Activated CD4-positive, CD25-positive, alpha-beta regulatory T cell (primary cell): ENCODE results near the gene RANBP10.
A peak's percentile ranks its signal among the peaks of the same experiment; 100 is the strongest.

Experiments used
- DNase-seq, 4 experiments: peaks; one replicate each; lab custom pipeline; 2025; lab: John Stamatoyannopoulos, UW

RANBP10 gene

DNA sequence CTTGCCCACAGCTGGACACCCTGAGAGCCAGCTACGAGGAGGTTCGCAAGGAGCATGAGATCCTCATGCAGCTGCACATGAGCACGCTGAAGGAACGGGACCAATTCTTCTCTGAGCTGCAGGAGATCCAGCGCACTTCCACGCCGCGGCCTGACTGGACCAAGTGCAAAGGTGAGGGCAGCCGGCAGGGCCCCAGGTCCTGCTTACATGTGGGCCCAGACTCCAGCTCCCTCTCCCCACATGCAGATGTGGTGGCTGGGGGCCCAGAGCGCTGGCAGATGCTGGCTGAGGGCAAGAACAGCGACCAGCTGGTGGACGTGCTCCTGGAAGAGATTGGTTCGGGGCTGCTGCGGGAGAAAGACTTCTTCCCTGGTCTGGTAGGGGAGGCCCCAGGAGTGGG, 19.5 kb upstream of the RANBP10 start:
- no peak for DNase-seq

DNA sequence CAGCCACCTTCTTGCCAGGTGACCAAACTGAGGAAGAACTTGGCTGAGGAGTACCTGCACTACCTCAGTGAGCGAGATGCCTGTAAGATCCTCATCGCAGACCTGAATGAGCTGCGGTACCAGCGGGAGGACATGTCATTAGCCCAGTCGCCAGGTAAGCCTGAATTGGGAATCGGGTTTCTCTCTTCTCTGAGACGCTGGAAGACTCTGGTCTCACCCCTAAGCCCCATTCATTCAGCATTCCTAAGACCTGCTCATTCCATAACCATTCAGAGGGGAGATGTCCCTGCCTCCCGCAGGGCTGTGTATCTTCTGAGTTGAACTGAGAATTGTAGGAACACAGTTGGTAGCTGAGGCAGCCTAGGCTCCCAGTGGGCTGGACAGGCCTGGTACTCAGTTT, 18.8 kb upstream of the RANBP10 start:
- no peak for DNase-seq

DNA sequence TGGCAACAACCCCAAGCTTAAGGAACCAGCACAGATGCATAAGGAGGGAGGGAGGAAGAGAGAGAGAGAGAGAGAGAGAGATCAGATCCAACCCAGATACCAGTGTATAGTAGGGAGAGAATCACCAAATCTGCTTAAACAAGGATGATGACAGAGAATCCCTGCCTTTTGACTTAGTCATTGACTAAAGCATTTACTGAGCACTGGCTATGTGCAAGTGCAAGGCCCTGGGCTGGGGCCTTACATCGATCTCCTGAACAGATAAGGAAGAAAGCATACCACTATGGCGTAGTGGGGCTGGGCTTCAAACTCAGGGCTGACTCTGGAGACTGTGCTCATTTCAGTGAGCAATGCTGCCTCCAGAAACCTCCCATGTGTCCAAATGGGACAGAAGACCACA, 16.2 kb upstream of the RANBP10 start:
- no peak for DNase-seq

DNA sequence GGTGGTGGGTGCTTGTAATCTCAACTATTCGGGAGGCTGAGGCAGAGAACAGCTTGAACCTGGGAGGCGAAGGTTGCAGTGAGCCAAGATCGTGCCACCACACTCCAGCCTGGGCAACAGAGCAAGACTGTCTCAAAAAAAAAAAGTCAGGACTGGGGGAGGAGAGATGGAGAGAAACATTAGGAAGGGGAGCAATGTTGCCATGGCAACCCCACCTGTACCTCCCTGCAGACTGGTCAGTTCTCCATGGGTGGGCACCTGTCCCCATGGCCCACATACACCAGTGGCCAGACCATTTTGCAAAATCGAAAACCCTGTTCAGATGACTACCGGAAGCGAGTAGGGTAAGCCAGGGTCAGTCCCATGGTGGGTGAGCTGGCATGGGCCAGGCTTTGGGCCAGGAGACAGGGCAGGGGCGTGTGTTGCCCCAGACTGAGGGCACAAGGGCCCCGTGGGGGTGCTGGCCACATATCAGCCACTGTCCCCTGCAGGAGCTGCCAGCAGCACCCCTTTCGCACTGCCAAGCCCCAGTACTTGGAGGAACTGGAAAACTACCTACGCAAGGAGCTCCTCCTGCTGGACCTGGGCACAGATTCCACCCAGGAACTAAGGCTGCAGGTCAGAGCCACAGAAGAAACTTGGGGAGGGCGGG, 14.4 kb upstream of the RANBP10 start:
- no peak for DNase-seq

DNA sequence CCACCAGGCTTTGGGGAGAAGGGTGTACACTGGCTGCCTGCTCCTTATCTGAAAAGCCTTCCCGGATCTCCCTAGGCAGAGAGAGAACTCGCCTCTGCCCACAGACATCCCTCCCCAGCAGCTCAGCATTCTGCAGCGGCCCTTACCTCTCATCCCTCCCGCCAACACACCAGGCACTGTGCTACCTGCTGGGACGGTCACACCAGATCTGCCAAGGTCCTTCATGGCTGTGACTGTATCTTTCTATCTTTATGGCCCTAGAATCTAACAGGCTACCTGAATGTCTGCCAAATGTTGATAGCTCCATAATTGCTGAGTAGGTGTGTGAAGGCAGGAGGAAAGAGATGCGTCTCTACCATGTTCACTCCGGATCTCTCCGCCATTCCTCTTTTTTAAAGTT, 8.2 kb upstream of the RANBP10 start:
- no peak for DNase-seq

DNA sequence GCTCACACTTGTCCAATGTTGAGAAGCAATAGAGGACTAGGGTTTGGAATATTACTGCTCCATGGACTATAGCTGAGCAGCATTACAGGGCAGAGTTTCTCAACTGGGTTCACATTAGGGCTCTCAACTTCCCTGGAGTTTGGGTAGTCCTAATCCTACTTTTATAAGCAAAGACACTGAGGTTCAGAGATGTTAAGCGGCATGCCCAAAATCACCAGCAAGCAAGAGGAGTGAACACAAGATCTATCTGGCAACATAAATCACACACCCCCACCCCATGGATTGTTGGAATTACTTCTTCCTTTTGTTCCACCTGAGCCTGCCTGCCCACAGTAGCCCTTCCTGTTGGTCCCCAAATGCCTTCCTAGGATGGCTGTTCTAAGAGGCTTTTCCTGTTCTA, 5.5 kb upstream of the RANBP10 start:
- no peak for DNase-seq

DNA sequence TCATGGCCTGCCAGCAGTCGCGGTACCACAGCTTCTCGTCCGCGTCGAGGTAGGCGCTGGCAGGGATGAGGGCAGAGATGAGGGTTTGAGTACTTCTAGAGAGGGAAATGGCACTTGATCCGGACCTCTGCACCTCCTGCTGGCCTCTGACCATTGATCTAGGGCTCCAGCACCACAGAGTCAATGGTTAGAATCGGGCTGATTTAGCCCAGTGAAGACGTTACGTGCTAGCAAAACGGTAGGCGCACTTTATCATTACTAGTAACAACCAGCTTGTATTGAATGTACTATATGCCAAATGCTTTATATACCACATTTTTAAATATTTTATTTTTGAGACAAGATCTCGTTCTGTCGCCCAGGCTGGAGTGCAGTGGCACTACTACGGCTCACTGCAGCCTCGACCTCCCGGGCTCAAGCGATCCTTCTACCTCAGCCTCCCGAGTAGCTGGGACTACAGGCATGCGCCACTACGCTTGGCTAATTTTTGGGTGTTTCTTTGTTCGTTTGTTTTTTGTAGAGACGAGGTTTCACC, 855 bp upstream of the RANBP10 start:
- no peak for DNase-seq

DNA sequence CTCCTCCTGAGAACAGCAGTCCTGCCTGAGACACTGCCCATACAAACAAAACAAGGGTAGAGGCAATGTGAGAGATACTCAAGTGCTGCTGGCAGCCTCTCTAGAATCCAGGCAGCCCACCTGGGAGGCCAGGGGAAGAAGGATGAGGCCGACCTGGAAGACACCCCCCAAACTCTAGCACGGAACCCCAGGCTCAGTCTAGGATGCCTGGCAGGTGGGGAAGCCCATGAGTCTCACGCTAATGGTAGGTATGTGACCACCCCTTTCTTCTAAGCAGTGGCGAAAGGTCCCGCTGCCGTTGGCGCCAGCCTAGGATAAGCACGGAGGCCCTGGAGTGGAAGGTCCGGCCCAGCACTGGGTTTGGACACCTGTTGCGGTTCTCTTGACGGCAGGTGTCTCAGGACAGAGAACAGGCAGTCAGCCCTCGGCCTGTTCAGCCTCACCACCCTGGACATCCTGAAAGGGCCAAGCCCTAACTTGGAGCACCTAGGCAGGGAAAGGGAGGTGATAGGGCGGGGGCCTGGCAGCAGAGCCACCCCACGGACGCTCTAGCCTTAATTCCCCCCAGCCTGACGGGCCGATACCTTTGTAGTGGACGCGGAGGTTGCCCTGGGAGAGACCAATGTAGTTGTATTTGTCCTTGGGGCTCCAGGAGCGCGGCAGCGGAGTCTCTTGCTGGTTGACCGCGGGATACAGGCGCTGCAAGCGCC, 487 bp downstream of the RANBP10 start:
- DNase-seq, result peak in 1 of 4 experiments; percentile 7

DNA sequence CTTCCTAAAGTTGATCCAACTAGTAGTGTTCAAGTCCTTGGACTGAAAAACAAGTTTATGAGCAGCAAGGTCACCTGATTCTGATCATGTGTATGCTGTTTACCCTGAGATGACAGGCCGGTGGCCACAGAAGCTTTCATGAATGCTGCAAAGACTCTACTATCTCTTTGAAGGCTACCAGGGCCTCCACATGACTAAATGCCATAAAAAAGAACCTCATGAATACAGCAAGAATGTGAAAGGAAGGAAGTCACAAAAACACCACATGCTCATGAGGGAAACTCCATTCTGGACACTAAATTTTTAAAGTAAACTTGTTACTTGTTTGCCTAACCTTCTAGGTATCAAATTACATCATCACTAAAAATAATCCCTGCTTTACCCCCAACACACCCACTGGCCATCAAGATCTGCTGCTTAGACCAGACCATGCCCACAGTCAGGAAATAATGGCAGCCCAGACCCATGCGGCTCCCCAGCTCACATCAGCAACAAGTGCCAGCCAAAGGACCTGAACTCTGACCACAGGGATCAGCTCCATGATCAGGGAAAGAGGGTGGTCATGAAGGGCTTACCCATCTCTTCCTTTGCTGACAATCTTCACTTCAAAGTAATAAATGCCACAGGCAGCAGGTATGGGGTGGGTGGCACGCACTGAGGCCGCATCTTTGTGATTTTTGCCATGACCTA, 1.4 kb downstream of the RANBP10 start:
- DNase-seq, result no peak

DNA sequence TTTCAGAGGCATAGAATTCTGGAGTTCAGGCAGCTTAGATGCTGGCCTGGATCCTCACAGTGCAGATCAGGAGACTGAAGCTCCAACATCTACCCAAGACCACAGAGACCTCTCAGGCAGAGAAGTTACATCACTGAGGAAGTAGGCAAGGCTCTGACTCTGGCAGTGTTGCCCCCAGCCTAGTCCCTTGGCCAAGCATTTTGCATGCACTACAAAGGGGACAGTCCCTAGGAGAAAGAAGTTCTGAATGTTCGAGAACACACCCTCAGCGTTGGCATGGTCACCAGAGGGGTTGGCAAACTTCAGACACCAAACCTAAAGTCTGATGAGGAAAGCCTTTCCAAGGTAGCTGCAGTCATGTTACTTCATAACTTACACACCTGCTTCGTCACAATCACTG, 2.5 kb downstream of the RANBP10 start:
- DNase-seq, result no peak

DNA sequence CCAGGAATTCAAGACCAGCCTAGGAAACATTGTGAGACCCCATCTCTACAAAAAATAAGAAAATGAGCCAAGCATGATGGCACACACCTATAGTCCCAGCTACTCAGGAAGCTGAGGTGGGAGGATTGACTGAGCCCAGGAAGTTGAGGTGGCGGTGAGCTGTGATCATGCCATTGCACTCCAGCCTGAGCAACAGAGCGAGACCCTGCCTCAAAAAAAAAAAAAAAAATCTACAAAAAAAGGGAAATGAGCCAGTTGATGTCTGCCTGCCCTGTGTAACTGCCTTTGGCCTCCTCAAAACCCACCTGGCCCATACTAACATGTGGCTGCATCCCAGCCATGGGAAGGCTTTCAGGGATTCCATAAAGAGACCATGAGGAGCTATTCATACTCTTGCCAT, 4.5 kb downstream of the RANBP10 start:
- DNase-seq, result no peak

DNA sequence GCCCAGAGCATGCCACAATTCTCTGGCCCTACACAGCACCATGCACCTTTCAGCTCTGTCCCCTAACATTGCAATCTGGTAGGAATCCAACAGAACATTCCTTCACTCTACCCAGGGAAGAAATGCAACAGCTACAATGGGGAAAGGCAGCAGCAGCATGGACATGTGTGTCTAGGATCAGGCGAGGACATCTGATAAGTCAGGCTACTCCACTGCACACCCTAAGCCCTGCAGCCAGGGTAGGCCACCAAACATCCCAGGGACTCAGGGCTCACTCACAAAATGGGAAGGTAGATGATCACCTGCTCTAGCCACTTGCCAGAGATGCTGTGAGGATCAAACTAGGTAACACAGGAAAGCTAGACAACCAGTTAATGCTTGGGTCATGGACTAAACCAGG, 5.1 kb downstream of the RANBP10 start:
- DNase-seq, result no peak

DNA sequence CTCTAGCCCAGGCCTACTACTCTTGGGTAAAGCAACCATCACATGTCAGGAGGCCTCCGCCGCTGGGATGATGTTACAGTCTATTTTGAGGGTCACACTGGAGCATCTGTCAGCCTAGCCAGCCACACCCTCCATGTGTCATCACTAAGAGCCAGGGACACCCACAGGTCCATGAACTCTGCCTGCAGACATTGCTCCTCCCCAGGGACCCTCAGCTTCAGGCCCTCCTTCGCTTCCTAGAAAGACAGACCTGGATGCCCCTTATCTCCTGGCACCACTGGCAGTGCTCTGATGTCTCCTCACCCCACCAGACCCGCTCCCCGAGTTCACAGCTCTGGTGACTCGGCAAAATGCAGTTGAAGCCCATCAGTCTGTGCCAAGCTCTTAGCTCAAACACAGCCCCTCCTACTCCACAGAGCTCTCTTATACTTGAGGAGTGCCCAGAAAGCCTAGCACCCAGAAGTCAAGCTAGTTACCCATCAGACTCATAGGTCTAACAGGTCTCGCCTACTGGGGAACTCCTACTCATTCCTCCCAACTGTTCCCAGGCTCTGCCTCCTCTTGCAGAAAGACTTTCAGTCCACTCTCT, 5.9 kb downstream of the RANBP10 start:
- DNase-seq, result no peak

DNA sequence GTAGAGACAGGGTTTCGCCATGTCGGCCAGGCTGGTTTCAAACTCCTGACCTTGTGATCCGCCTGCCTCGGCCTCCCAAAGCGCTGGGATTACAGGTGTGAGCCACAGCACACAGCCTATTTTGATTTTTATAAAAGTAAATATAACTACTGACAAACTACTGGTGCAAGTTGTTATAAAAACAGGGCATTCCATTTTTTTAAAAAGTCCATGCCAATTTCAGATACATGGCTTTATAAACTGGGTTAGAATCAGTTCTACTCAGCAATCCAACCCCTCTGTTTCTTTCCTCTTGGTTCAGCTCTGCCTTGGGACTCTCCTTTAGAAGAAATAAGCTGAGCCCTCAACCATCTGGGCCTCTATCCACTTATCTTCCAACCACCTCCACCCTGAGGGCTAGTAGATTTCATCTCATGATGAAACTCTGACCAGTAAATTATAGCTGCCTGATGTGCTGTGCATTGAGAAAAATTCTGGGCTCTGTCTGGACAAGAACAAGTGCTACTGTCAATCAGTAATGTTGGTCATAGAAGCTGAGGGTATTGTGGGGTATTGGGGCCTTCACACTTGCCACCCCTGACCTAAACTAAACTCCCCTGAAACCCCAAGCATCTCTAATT, 10.2 kb downstream of the RANBP10 start:
- no peak for DNase-seq

DNA sequence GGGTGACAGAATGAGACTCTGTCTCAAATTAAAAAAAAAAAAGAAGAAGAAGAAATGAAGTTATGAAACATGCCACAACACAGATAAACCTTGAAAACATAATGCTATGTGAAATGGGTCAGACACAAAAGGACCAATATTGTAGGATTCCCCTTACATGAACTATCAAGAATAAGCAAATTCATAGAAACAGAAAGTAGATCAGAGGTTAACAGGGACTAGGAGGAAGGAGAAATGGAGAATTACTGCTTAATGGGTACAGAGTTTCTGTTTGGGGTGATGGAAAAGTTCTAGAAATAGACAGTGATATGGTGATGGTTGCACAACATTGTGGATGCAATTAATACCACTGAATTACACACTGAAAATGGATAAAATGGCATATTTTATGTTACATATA, 16.3 kb downstream of the RANBP10 start:
- no peak for DNase-seq

DNA sequence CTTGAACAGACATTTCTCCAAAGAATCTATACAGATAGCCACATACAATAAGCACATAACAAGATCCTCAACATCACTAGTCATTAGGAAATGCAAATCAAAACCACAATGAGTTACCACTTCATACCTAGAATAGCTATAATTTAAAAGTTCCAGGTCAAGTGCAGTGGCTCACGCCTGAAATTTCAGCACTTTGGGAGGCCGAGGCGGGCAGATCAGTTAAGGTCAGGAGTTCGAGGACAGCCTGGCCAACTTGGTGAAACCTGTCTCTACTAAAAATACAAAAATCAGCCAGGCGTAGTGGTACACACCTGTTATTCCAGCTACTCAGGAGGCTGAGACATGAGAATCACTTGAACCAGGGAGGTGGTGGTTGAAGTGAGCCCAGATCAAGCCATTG, 19.9 kb downstream of the RANBP10 start:
- no peak for DNase-seq

DNA sequence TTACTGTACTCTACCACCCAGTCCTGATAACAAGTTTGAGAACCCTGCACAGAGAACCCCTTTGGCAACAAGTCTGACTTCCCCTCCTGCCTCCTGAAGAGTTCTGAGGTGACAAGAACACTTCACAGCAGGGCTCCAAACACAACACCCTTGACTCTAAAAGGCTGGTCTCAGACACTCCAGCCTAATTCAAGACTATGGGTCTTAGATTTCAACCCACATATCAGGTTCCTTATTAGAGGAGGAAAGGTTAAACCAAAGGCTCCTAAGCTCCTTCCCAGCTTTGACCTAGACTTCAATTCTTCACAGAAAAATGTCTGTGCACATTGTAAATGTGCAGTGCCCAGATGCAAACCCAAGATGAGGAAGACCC, 23.0 kb downstream of the RANBP10 start:
- no peak for DNase-seq

DNA sequence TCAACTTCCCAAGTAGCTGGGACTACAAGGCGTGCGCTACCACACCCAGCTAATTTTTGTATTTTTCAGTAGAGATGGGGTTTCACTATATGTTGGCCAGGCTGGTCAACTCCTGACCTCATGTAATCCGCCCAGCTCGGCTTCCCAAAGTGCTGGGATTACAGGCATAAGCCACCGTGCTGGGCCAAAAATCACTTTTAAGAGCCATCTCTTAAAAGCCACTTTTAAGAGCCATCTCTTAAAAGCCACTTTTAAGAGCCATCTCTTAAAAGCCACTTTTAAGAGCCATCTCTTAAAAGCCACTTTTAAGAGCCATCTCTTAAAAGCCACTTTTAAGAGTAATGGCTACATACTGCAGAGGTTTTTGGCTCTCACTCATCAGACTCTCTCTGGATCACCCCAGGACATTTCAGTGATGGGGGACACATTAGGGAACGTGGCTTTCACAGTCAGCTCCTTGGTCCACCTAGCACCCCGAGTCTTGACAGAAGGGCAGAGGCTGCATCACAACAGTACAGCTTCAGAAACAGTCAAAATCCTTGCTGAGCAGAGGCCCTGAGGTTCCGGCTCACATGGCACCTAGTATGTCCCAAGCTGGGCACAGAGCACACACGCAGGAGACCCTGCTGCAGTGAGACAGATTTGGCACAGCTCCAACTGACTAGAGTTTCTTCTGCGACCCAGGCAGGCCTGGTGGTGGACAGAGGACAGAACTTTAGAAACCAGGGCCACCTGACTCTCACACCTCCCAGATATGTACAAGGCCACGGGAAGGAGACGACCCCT, 23.6 kb downstream of the RANBP10 start:
- DNase-seq, result no peak

DNA sequence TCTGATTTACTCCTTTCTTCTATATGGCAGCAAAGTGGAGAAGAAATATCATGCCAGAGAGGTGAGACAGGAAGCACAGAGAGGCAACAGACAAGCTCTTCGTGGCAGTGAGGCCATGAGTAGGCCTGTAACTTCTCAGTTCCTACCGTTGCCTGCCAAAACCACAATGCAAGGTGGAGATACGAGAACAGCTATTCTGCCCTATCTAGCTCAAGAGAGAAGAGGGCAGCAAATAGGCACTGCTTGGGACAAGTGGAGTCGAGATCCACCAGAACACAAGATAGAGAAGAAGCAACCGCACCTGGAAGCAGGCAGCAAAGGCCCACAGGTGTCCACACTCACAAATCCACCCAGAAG, 24.8 kb downstream of the RANBP10 start:
- no peak for DNase-seq

DNA sequence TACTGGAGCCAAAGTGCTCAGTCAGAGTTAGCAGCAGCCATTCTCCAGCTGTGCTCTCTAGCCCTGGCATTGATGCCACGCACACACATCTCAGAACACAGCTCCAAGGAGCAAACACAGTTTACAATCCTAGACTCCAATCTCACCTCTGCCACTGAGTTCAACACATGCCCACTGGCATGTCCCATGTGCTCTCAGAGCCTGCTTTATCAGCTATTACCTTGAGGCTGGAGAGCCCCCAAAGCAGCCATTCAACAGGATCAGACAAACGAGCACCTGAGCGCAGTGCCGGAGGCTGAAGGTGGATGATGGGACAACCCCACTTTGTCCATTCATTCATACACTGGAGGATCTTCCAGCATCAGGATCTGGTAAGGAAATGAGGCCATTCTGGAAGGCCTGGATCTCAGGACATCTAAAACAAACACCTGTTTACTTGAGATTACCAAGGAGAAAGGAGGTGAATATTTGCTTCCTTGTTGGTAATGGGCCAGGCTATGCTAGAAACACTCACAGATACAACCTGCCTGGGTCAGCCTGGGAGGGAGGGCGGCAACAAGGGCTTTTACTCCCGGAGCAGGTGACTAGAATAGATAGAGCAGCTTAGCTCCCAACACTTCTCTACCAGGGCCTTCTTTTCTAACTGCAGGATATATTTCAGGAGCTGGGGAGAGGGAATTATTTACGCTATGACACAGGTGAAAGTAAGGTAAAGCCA, 25.4 kb downstream of the RANBP10 start:
- DNase-seq, result no peak
